ENCODE results near the gene SHROOM3. TPM values are rescaled to one million over a fixed set of nuclear protein-coding genes. Genes with fewer than 3 reads are reported as not detected.

Gene SHROOM3
- total RNA-seq, 2 experiments from 2014 or later: 0.06 to 0.10 TPM

- no peak for DNase-seq
- Mint-ChIP-seq H3K4me1 (no peaks in the 10 kb centered on the region), H3K4me3 (no peak overlapping the region), H3K27ac (no peak overlapping the region), H3K9me3 (no peaks in the 10 kb centered on the region), H3K27me3 (no peaks in the 10 kb centered on the region), H3K36me3 (no peaks in the 10 kb centered on the region)
Observed at GRCh38 chr4:76532805-76533204, 97.8 kb downstream of the SHROOM3 start.

GRCh38 chr4:76533314-76533713, 98.3 kb downstream of the SHROOM3 start:
- Mint-ChIP-seq H3K27me3 (no peaks in the 10 kb centered on the region), H3K36me3 (no peaks in the 10 kb centered on the region), H3K27ac (no peak overlapping the region), H3K4me3 (no peak overlapping the region), H3K9me3 (no peaks in the 10 kb centered on the region), H3K4me1 (no peaks in the 10 kb centered on the region)
- no peak for DNase-seq

DNA sequence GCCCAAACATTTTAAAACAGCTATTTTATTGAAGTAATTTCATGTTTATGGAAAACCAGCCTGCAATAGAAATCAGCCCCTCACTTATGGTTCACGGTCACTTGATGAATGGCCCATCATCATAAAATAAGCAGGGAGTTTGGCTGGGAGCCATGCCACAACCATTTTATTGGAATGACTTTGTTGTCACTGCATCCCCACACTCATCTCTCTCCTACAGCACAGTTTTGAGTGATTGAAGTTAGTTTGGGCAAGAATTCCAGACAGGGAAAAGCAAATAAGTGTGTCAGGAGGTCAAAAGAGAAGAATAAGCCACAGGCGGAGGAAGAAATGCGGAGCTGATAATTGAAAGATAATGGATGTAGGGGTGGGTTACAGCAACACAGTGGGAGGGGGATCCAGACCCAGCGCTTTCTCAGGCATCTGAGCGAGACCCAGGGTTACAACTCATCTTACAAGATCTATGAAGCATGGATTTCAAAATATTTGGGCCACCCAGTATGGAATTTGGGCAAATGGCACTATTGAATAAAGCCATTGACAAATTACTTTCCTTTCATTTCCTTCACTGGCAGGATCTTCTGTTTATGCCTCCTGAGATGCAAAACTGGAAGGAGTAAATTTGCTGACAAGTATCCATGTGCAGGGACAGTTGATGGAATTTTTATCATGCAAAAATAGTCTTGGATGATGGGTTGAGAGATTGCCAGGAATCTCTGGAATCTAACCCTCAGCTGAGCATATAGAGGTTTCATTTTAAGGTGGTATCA, 100.8 kb downstream of the SHROOM3 start:
- no peak overlapping the region for H3K4me3 Mint-ChIP-seq
- H3K9me3 Mint-ChIP-seq: no peaks in the 10 kb centered on the region
- peaks cover 5% of the 10 kb centered on the region for H3K27me3 Mint-ChIP-seq
- DNase-seq: no peak
- no peaks in the 10 kb centered on the region for H3K4me1 Mint-ChIP-seq
- no peaks in the 10 kb centered on the region for H3K36me3 Mint-ChIP-seq
- H3K27ac Mint-ChIP-seq: no peak overlapping the region

DNA sequence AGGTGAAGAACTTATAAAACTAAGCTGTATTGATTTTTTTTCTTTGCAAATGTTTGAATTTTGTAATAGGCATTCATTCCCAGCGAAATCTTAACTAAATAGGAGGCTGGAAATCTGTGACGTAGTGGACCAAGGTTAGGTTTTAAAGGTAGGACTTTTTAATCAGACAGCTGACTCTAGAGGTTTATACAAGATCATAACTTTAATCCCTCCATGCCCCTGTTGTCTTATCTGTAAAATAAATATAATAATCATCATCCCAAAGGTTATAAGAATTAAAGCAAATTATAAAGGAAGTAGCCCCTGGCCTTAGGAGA, 101.3 kb downstream of the SHROOM3 start:
- no peak for DNase-seq
- H3K4me3 Mint-ChIP-seq: no peak overlapping the region
- no peaks in the 10 kb centered on the region for H3K9me3 Mint-ChIP-seq
- no peak overlapping the region for H3K27ac Mint-ChIP-seq
- no peaks in the 10 kb centered on the region for H3K36me3 Mint-ChIP-seq
- H3K4me1 Mint-ChIP-seq: no peaks in the 10 kb centered on the region
- H3K27me3 Mint-ChIP-seq: peaks cover 5% of the 10 kb centered on the region

DNA sequence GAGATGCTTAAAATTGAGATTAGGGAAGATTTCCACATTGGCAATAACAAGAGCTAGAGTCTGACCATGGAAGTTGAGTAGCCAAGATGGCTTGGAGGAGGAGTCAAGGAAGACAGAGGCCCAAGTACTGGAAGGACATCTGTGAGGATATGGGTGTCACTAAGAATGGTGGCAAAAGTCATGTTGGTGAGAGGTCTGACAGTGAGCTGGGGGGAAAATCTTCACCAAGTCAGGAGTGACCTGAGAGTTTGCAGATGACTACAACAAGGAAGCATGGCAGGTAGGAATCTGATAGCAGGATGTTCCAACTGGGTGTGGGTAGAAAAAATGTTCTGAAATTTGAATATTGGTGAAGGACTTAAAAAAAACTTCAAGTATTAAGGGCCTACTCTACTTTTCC, 103.3 kb downstream of the SHROOM3 start:
- Mint-ChIP-seq H3K4me1 (no peaks in the 10 kb centered on the region), H3K9me3 (no peaks in the 10 kb centered on the region), H3K27ac (no peak overlapping the region), H3K27me3 (peaks cover 5% of the 10 kb centered on the region), H3K4me3 (no peak overlapping the region), H3K36me3 (no peaks in the 10 kb centered on the region)
- no peak for DNase-seq

- no peaks in the 10 kb centered on the region for H3K9me3 Mint-ChIP-seq
- H3K4me1 Mint-ChIP-seq: peaks cover 7% of the 10 kb centered on the region
- H3K27ac Mint-ChIP-seq: no peak overlapping the region
- H3K36me3 Mint-ChIP-seq: no peaks in the 10 kb centered on the region
- H3K4me3 Mint-ChIP-seq: no peak overlapping the region
- H3K27me3 Mint-ChIP-seq: peaks cover 5% of the 10 kb centered on the region
- no peak for DNase-seq
Observed at GRCh38 chr4:76539979-76540378, 105.0 kb downstream of the SHROOM3 start.

DNA sequence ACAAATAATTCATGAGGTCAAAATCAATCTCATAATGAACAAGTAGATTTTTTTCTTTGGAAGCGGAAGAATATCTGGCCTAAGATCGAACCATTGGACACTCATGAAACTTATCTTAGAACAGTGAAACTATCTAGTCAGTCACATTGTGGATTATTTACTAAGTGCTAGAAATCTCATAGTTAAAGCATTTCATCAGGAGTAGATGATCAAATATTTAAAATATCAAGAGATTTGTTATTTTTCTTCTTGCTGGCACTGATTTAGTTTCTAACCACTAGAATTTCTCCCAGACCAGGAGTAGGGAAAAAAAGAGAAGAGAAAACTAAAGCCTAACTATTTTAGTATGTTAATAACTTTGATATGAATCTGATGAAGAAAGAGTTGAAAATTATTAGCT, 105.5 kb downstream of the SHROOM3 start:
- H3K27ac Mint-ChIP-seq: no peak overlapping the region
- H3K4me3 Mint-ChIP-seq: no peak overlapping the region

GRCh38 chr4:76543378-76543777, 108.3 kb downstream of the SHROOM3 start:
- Mint-ChIP-seq H3K4me3 (no peak overlapping the region), H3K27ac (no peak overlapping the region), H3K9me3 (no peaks in the 10 kb centered on the region), H3K27me3 (peaks cover 20% of the 10 kb centered on the region), H3K4me1 (peaks cover 15% of the 10 kb centered on the region), H3K36me3 (no peaks in the 10 kb centered on the region)
- DNase-seq: no peak

More for the DNA sequence above, 105.5 kb downstream of the SHROOM3 start:
- no peaks in the 10 kb centered on the region for H3K36me3 Mint-ChIP-seq
- peaks cover 5% of the 10 kb centered on the region for H3K27me3 Mint-ChIP-seq
- H3K9me3 Mint-ChIP-seq: no peaks in the 10 kb centered on the region
- no peak for DNase-seq
- peaks cover 12% of the 10 kb centered on the region for H3K4me1 Mint-ChIP-seq

GRCh38 chr4:76544725-76545124, 109.7 kb downstream of the SHROOM3 start:
- Mint-ChIP-seq H3K36me3 (no peaks in the 10 kb centered on the region), H3K4me1 (peaks cover 15% of the 10 kb centered on the region), H3K9me3 (no peaks in the 10 kb centered on the region), H3K4me3 (peak overlapping the region; percentile 32), H3K27me3 (peaks cover 20% of the 10 kb centered on the region), H3K27ac (peak overlapping the region; percentile 79)
- DNase-seq: no peak

DNA sequence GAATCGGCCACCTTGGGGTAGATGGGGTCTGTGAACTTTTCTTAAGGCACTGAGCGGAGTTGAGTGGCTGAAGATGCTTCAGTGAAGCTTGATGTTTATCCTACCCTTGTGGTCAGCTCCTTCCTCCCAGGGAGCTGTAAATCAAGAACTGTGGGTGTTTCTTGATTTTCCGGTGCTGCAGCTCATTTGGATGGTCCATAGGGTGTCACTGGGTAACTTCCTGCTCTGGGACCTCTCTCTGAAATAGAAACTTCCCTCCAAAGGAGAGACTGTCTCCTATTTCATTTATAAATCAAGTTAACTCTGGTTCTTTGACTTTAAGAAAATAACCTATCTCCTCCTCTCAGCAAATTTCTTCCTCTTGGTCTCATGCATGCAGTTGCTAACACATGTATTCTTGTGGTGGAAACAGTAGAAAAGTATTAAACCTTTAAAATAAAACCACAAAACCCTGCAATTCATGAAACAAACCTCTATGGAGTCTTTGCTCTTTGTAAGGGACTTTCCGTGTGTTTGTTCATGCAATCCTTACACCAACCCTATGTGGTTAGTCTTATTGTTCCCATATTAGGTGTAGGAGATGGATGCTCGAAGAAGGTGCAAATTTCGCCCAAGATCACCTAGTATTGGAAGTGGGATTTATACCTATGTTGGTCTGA, 110.3 kb downstream of the SHROOM3 start:
- peak overlapping the region; percentile 79 for H3K27ac Mint-ChIP-seq
- H3K4me3 Mint-ChIP-seq: peak overlapping the region; percentile 32
- no peak for DNase-seq

DNA sequence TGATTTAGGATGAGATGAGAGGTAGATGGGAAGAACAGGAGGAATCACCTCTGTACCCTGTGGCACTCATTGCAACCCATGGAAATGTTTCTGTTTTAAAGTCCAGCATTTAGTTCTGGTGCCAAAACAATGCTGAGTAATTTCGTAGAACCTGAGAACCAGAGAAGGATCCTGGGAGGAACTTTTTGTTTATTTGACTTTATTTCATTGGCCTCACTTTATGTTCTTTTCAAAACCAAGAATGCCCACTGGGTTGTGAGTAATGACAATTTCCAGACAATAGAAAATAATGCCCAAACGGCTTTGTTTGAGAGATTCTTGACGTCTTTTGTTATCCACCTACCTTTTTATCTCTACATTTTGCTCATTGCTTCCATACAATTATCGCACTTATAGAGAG, 111.3 kb downstream of the SHROOM3 start:
- H3K27me3 Mint-ChIP-seq: peaks cover 16% of the 10 kb centered on the region
- no peaks in the 10 kb centered on the region for H3K36me3 Mint-ChIP-seq
- H3K9me3 Mint-ChIP-seq: no peaks in the 10 kb centered on the region
- peaks cover 15% of the 10 kb centered on the region for H3K4me1 Mint-ChIP-seq
- no peak for DNase-seq
- H3K27ac Mint-ChIP-seq: no peak overlapping the region
- H3K4me3 Mint-ChIP-seq: no peak overlapping the region

More for the DNA sequence above, 110.3 kb downstream of the SHROOM3 start:
- Mint-ChIP-seq H3K4me1 (peaks cover 15% of the 10 kb centered on the region), H3K9me3 (no peaks in the 10 kb centered on the region), H3K36me3 (no peaks in the 10 kb centered on the region), H3K27me3 (peaks cover 18% of the 10 kb centered on the region)

DNA sequence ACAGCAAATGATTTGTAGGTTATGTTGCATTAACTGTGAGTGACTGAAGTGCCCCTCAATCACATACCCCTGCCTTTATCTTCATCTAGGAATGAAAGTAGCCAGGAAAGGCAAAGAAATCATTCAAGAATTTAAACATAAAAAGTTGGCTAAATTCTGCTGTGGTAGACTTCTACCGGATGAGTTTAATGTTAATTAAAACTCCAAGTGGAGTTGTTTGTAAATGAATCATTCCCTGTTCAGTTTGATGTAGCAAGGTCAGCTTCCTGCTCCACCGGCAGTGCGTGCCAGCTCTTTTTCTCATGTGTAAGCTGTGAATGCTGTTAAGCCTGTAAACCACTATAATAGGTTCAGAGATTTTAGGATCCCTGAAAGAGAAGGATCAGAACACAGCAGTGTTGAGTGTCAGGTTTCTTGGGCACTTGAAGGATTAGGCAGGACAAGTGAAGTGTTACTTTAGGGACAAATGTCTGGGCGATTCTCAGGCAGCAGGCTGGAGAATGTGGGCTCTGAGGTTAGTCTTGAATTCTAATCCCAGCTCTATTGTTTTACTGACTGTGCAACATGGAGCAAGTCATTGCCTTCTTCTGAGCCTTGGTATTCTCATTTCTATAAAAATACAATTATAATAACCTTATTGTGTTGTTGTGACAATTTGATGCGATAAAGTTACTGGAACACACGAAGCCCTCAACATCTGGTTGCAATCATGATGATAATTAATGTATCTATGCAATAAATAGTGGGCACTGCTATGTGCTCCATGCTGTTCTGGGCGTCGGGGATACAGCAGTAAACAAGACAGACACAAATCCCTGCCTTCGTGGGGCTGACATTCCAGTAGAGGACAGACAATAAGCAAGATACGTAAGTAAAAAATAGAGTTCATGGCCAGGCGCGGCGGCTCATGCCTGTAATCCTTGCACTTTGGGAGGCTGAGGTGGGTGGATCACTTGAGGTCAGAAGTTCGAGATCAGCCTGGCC, 112.0 kb downstream of the SHROOM3 start:
- peaks cover 16% of the 10 kb centered on the region for H3K27me3 Mint-ChIP-seq
- H3K4me1 Mint-ChIP-seq: peaks cover 15% of the 10 kb centered on the region
- H3K36me3 Mint-ChIP-seq: no peaks in the 10 kb centered on the region
- DNase-seq: no peak
- no peak overlapping the region for H3K27ac Mint-ChIP-seq
- H3K9me3 Mint-ChIP-seq: no peaks in the 10 kb centered on the region
- H3K4me3 Mint-ChIP-seq: no peak overlapping the region

DNA sequence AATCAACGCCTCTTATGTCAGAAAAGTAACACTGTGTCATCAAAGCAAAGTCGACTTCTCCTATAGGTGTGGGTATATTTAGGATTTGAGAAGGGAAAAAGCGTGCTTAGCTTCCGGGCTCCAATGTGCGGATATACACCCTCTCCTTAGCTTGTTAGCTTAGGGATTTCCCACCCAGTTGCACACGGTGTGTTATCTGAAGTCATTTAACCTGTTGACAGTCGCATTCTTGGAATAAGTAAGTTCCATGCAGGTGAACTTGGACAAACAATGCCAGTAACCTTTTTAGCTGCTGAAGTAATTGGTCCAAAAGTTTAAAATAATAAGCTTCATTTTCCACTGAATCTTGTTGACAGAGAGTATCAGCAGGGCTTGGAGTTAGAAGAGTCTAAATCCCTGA, 113.7 kb downstream of the SHROOM3 start:
- Mint-ChIP-seq H3K27me3 (peaks cover 16% of the 10 kb centered on the region), H3K9me3 (no peaks in the 10 kb centered on the region), H3K27ac (no peak overlapping the region), H3K36me3 (no peaks in the 10 kb centered on the region), H3K4me1 (peaks cover 15% of the 10 kb centered on the region), H3K4me3 (no peak overlapping the region)
- no peak for DNase-seq

GRCh38 chr4:76549765-76550164, 114.7 kb downstream of the SHROOM3 start:
- no peaks in the 10 kb centered on the region for H3K36me3 Mint-ChIP-seq
- DNase-seq: no peak
- peaks cover 16% of the 10 kb centered on the region for H3K27me3 Mint-ChIP-seq
- H3K4me3 Mint-ChIP-seq: no peak overlapping the region
- H3K27ac Mint-ChIP-seq: no peak overlapping the region
- H3K9me3 Mint-ChIP-seq: no peaks in the 10 kb centered on the region
- H3K4me1 Mint-ChIP-seq: peaks cover 10% of the 10 kb centered on the region

All from activated naive CD8-positive, alpha-beta T cell treated with anti-CD3 and anti-CD28 coated beads for 36 hours (primary cell).